ENCODE data around the gene KIF16B.

GRCh38 chr20:16241911-16242310 lies 331.3 kb downstream of the KIF16B start:
- TF ChIP-seq, protein P1, sequence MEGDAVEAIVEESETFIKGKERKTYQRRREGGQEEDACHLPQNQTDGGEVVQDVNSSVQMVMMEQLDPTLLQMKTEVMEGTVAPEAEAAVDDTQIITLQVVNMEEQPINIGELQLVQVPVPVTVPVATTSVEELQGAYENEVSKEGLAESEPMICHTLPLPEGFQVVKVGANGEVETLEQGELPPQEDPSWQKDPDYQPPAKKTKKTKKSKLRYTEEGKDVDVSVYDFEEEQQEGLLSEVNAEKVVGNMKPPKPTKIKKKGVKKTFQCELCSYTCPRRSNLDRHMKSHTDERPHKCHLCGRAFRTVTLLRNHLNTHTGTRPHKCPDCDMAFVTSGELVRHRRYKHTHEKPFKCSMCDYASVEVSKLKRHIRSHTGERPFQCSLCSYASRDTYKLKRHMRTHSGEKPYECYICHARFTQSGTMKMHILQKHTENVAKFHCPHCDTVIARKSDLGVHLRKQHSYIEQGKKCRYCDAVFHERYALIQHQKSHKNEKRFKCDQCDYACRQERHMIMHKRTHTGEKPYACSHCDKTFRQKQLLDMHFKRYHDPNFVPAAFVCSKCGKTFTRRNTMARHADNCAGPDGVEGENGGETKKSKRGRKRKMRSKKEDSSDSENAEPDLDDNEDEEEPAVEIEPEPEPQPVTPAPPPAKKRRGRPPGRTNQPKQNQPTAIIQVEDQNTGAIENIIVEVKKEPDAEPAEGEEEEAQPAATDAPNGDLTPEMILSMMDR (conservative IDR thresholded peaks at IDR 0.05 in 1 of 2, IDR thresholded peaks at IDR 0.05 in 1 of 2; ENCODE audit: extremely low read depth in 1 of 2, insufficient read depth in 1 of 2, low read depth in 1 of 2, low read length in 2 of 2), result peak in 1 of 2 donors; percentile 18
- TF ChIP-seq EZH2 (IDR thresholded peaks at IDR 0.05; ENCODE audit: borderline replicate concordance, low read length), result no peak

Data from mammary epithelial cell (primary cell).